GM12874 (cell line): Measurements from ENCODE around the gene EDDM13.

Experiments
- TF ChIP-seq, protein P1 (sequence below): IDR thresholded peaks from 2 replicates; pipeline ENCODE4 v1.5.1; 2011; ENCODE audit warnings: low read depth, mild to moderate bottlenecking, control low read depth, low read length, moderate library complexity; ENCODE audit not compliant: insufficient read depth

EDDM13 gene

DNA sequence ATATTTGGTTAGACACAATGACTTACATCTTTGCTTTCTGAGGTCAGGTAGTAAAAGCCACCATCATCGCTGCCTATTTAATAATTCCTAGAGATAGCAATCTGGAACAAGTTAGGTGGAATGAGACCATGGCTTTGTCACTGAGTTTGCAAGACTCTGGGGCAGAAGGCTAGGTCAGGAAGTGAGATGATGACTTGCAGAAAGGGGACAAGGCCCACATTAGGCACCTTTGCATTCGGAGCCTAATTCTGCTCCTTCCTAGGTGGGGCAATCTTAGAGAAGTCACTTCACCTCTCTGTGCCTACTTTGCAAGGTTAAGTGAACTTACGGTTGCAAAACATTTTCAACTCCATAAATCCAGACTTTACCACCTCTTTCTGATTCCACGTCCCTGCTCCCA lies 10.3 kb downstream of the EDDM13 start:
- TF ChIP-seq, protein P1, sequence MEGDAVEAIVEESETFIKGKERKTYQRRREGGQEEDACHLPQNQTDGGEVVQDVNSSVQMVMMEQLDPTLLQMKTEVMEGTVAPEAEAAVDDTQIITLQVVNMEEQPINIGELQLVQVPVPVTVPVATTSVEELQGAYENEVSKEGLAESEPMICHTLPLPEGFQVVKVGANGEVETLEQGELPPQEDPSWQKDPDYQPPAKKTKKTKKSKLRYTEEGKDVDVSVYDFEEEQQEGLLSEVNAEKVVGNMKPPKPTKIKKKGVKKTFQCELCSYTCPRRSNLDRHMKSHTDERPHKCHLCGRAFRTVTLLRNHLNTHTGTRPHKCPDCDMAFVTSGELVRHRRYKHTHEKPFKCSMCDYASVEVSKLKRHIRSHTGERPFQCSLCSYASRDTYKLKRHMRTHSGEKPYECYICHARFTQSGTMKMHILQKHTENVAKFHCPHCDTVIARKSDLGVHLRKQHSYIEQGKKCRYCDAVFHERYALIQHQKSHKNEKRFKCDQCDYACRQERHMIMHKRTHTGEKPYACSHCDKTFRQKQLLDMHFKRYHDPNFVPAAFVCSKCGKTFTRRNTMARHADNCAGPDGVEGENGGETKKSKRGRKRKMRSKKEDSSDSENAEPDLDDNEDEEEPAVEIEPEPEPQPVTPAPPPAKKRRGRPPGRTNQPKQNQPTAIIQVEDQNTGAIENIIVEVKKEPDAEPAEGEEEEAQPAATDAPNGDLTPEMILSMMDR = no peak

DNA sequence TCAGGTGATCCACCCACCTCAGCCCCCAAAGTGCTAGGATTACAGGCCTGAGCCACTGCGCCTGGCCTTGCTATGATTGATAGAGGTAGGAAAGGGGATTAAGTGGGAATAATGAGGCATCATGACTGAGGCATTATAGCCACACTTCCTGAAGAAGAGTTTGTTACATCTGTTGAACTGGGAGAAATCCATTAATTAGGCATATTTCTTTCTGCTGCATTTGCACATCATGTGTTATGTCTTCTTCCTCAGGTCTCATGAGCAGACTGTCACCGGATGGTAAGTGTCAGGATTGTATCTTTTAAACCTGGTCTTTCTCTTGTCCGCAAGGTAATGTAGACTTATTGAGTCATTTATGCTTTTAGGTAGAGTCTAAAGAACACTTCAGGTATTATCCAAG lies 12.2 kb downstream of the EDDM13 start:
- TF ChIP-seq, protein P1 = no peak

DNA sequence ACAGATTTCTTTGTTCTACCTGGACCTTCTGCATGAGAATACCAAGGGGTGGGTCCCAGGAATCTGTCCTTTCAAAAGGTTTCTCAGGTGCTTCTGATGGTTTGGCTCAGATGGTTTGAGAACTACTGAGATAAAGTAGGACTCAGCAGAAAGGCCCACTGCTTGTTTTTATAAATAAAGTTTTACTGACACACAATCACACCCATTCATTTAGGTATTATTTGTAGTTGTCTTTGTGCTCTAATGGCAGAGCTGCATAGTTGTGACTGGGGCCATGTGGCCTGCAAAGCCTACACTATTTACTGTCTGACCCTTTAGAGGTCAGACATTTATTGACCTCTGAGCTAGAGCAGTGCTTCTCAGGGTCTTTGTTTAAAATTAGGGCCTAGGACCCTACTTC lies 17.6 kb downstream of the EDDM13 start:
- TF ChIP-seq, protein P1 = no peak

DNA sequence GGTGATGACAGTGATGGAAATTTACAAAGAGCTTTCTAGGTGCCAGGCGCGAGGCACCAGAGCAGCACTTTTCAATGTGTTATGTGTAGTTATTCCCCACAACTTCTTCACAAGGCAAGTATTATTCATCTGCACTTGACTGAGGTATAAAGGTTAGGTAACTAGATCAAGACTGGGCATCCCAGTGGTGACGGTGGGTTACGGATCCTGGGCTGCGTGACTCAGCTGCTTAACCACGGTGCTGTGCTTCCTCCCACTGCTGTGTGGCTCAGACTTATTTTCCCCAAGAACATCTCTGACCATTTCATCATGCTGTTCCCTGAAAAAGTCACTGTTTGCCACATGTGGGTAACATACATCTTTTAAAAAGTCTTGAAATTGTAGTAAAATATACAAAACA lies 19.3 kb downstream of the EDDM13 start:
- TF ChIP-seq, protein P1 = no peak

DNA sequence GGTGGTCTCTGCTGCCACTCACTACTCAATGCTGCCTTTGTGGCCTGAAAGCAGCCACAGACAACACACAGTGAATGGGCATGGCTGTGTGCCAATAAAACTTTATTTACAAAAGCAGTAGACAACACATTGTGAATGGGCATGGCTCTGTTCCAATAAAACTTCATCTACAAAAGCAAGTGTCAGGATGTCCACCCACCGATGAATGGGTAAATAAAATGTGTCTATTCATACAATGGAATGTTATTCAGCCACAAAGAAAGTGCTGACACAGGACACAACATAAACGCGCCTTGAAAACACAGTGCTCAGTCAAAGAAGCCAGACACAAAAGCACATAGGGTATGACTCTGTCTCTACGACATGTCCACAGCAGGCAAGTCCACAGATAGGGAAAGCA lies 22.0 kb downstream of the EDDM13 start:
- TF ChIP-seq, protein P1 = no peak

DNA sequence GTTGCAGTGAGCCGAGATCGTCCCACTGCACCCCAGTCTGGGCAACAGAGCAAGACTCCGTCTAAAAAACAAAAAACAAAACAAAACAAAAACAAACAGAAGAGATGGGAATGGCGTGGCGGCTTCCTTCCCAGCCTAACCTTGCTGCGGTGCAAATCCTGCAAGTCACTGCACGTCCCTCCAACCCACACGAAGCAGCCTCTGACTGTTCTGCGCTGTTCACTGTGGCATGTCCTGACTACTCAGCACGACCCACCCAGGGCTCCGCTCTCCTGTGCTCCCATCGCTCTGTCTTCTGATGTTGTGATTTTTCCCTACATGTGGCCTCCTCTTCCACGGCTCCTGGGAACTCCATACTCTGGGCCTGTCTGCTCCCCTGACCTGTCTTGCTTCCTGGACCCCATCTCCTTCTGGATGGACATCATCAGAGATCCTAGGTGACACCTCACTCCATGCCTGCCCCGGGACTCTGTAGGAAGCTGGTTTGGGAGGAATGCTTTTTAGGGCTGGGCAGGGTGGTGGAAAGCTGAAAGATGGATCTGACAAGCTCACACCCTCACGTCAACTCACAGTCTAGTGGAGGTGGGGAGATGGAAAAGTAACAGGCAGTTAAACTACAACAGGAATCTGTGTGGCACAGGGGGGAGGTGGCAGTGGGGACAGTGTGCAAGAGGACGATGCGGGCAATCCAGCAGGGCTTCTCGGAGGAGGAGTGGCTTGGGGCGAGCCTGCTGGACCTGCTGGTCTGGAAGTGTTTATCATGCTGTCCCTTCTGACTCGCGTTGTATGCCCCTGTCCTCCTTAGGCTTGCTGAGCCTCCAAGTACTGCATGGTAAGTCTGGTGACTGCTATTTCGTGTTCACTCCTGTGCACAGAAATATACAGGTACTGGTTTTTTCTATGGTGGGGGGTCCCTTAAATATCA lies 23.2 kb downstream of the EDDM13 start:
- TF ChIP-seq, protein P1 = no peak

DNA sequence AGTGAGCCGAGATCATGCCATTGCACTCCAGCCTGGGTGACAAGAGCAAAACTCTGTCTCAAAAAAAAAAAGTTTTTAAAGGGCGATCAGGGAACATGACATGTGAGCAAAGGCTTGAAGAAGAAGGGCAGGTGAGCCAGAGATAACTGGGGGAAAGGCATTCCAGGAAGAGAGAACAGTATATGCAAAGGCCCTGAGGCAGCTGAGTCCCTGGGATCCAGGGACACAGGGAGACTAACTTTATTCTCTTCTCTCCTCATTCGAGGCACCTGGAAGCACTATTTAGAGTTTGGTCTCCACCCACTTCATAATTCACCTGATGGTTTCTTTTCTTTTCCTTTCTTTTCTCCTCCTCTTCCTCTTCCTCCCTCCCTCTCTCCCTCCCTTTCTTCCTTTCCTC lies 24.5 kb downstream of the EDDM13 start:
- TF ChIP-seq, protein P1 = no peak
